ENCODE data around the gene ZNF69.
"Not testable (repeated sequence)": the region's sequence is repeated elsewhere in the genome, so short reads cannot be mapped to it uniquely, and the experiment has no call there.

GRCh38 chr19:11847615-11848014 lies 40.0 kb upstream of the ZNF69 start:
- TF ChIP-seq CTCF (IDR thresholded peaks at IDR 0.05; ENCODE audit: low read length); EZH2 (optimal IDR thresholded peaks at IDR 0.05; ENCODE audit: low read depth, low read length); EZH2phosphoT487 (IDR thresholded peaks at IDR 0.05; ENCODE audit: low read length): not testable (repeated sequence)
